OCI-LY1 (cell line): ENCODE measurements around the gene LIPT2.

Experiments used
- H2AFZ ChIP-seq: fragments of 200-600 bp; sonication (generic), shearing (Covaris generic); 2 replicates; pipeline ENCODE4 v1.6.0; 2014; ENCODE audit warnings: antibody characterized with exemption, mild to moderate bottlenecking, low read length
- H3F3A ChIP-seq: fragments of 200-600 bp; sonication (generic), shearing (Covaris generic); 2 replicates; pipeline ENCODE4 v1.6.0; 2014; ENCODE audit warnings: mild to moderate bottlenecking, antibody characterized with exemption, low read length, moderate library complexity; ENCODE audit not compliant: insufficient read depth
- H3K27ac ChIP-seq: fragments of 200-600 bp; sonication (generic); 2 replicates; pipeline ENCODE4 v1.5.1; 2014; ENCODE audit warnings: low read length, mixed run types, mild to moderate bottlenecking, low read depth; ENCODE audit not compliant: poor library complexity, severe bottlenecking
- H3K27me3 ChIP-seq: fragments of 200-600 bp; sonication (generic); 2 replicates; pipeline ENCODE4 v1.6.0; 2014; ENCODE audit warnings: antibody characterized with exemption, mild to moderate bottlenecking, low read length, moderate library complexity; ENCODE audit not compliant: insufficient read depth
- H3K36me3 ChIP-seq: fragments of 200-600 bp; sonication (generic); 2 replicates; pipeline ENCODE4 v1.6.1; 2014; ENCODE audit warnings: mild to moderate bottlenecking, antibody characterized with exemption, low read length, moderate library complexity, mixed read lengths; ENCODE audit not compliant: insufficient read depth
- H3K4me1 ChIP-seq: fragments of 200-600 bp; sonication (generic); 2 replicates; pipeline ENCODE4 v1.5.1; 2014; ENCODE audit warnings: mild to moderate bottlenecking, low read length, moderate library complexity; ENCODE audit not compliant: insufficient read depth, severe bottlenecking
- H3K4me2 ChIP-seq: fragments of 200-600 bp; sonication (generic), shearing (Covaris generic); 2 replicates; pipeline ENCODE4 v1.6.1; 2014; ENCODE audit warnings: low read length
- H3K4me3 ChIP-seq: fragments of 200-600 bp; sonication (generic); 2 replicates; pipeline ENCODE4 v1.5.1; 2014; ENCODE audit warnings: low read length, low read depth, mild to moderate bottlenecking, mixed read lengths; ENCODE audit not compliant: poor library complexity, severe bottlenecking
- H3K79me2 ChIP-seq: fragments of 200-600 bp; shearing (Covaris generic); 2 replicates; pipeline ENCODE4 v1.6.1; 2016; ENCODE audit warnings: mixed run types, low read length, mixed read lengths; ENCODE audit not compliant: insufficient read depth
- H3K9ac ChIP-seq: fragments of 200-600 bp; sonication (generic), shearing (Covaris generic); 2 replicates; pipeline ENCODE4 v1.6.1; 2014; ENCODE audit warnings: mild to moderate bottlenecking, low read length, mixed read lengths
- H3K9me2 ChIP-seq: fragments of 200-600 bp; sonication (generic), shearing (Covaris generic); 2 replicates; pipeline ENCODE4 v1.6.1; 2014; ENCODE audit warnings: low read depth, mild to moderate bottlenecking, low read length, mixed read lengths
- H3K9me3 ChIP-seq: fragments of 200-600 bp; shearing (Covaris generic); 2 replicates; pipeline ENCODE4 v1.6.1; 2014; ENCODE audit warnings: low read length, mixed read lengths
- H4K20me1 ChIP-seq: fragments of 200-600 bp; sonication (generic), shearing (Covaris generic); 2 replicates; pipeline ENCODE4 v1.6.0; 2016; ENCODE audit warnings: mild to moderate bottlenecking, low read length; ENCODE audit not compliant: insufficient read depth
- CTCF ChIP-seq: fragments of 200-600 bp; sonication (generic), shearing (Covaris generic); IDR thresholded peaks from 2 replicates; pipeline ENCODE4 v1.5.1; 2017; ENCODE audit warnings: mild to moderate bottlenecking, antibody characterized with exemption, low read length, moderate library complexity, mixed read lengths
- EZH2 ChIP-seq: fragments of 200-600 bp; sonication (generic), shearing (Covaris generic); IDR thresholded peaks from 2 replicates; pipeline ENCODE4 v1.8.0; 2017; ENCODE audit warnings: borderline replicate concordance, mixed run types, mild to moderate bottlenecking, antibody characterized with exemption, low read length, moderate library complexity, mixed read lengths

The LIPT2 gene

DNA sequence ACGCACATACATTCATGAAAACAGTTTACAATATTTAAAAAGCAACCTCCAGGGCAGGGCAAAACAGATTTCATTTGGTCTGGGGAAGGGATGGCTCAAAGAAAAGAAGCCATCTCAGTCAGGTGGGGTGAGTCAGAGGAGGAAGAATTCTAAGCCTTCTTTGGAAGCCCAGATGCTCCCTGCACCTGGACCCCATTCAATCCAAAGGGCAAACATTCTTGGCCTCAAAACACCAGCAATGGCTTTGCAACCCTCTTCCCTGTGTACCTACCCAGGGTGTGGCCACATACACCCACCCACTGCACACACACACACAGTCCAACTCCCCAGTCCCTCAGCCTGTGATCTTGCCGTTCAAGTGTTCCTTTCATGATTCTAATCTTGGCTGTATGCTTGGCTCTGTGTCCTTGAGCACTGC, 28.2 kb downstream of the LIPT2 start:
- Histone ChIP-seq H3K27ac (no peak overlapping the region), H2AFZ (no peak overlapping the region), H3F3A (no peaks in the 10 kb centered on the region), H3K9ac (no peak overlapping the region), H3K4me3 (no peak overlapping the region), H3K4me1 (no peaks in the 10 kb centered on the region), H3K27me3 (no peaks in the 10 kb centered on the region), H3K9me3 (no peaks in the 10 kb centered on the region), H3K79me2 (no peaks in the 10 kb centered on the region), H3K9me2 (no peaks in the 10 kb centered on the region), H4K20me1 (no peaks in the 10 kb centered on the region), H3K36me3 (no peaks in the 10 kb centered on the region), H3K4me2 (no peak overlapping the region)
- TF ChIP-seq EZH2: no peak
- no peak for TF ChIP-seq CTCF

DNA sequence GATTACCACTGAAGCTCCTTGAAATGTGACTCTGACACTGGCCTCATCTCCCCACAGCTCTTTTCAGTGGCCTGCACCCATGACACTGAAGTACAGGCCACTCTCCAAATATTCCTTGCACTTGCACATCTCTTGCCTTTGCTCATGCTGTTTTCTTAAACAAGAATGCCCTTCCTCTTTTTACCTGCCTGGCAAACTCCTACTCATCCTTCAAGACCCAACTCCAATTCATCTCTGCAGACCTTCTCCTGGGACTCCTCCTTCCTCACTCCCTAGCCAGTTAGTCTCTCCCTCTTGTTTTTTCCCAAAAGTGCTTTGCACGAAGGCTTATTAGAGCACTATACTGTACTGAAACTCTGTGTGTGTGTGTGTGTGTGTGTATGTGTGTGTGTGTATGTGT, 28.8 kb downstream of the LIPT2 start:
- H3K9ac ChIP-seq: no peak overlapping the region
- H3K4me1 ChIP-seq: no peaks in the 10 kb centered on the region
- H4K20me1 ChIP-seq: no peaks in the 10 kb centered on the region
- no peaks in the 10 kb centered on the region for H3K36me3 ChIP-seq
- no peaks in the 10 kb centered on the region for H3K79me2 ChIP-seq
- no peaks in the 10 kb centered on the region for H3K9me2 ChIP-seq
- H3K9me3 ChIP-seq: no peaks in the 10 kb centered on the region
- no peaks in the 10 kb centered on the region for H3K27me3 ChIP-seq
- no peak overlapping the region for H3K27ac ChIP-seq
- TF ChIP-seq EZH2 (no peak), CTCF (no peak)
- no peaks in the 10 kb centered on the region for H3F3A ChIP-seq
- H2AFZ ChIP-seq: no peak overlapping the region
- H3K4me2 ChIP-seq: no peak overlapping the region
- no peak overlapping the region for H3K4me3 ChIP-seq

- no peaks in the 10 kb centered on the region for H3K9me3 ChIP-seq
- no peak for TF ChIP-seq CTCF
- no peak for TF ChIP-seq EZH2
- no peaks in the 10 kb centered on the region for H3K9me2 ChIP-seq
- no peak overlapping the region for H3K9ac ChIP-seq
- H3K4me1 ChIP-seq: no peaks in the 10 kb centered on the region
- H4K20me1 ChIP-seq: no peaks in the 10 kb centered on the region
- no peak overlapping the region for H3K27ac ChIP-seq
- no peak overlapping the region for H3K4me3 ChIP-seq
- H2AFZ ChIP-seq: no peak overlapping the region
- no peaks in the 10 kb centered on the region for H3K79me2 ChIP-seq
- H3K4me2 ChIP-seq: no peak overlapping the region
- no peaks in the 10 kb centered on the region for H3F3A ChIP-seq
- no peaks in the 10 kb centered on the region for H3K27me3 ChIP-seq
- H3K36me3 ChIP-seq: no peaks in the 10 kb centered on the region
Observed at GRCh38 chr11:74463216-74463615, 30.3 kb downstream of the LIPT2 start.
